HepG2 (cell line): Measurements from ENCODE around the gene CARMIL1. TPM values are rescaled to one million over a fixed set of nuclear protein-coding genes. Genes with fewer than 3 reads are reported as not detected.

Source experiments
- ARID5B ChIP-seq: IDR thresholded peaks from 2 replicates; pipeline ENCODE4 v1.4.0; 2020; ENCODE audit warnings: mild to moderate bottlenecking, missing genetic modification reagents
- BCL6 ChIP-seq: IDR thresholded peaks from 2 replicates; pipeline ENCODE4 v1.6.1; 2016; ENCODE audit warnings: missing genetic modification reagents, missing compliant biosample characterization
- FOXA3 ChIP-seq: IDR thresholded peaks from 2 replicates; pipeline ENCODE4 v1.6.1; 2016; ENCODE audit warnings: missing genetic modification reagents, missing compliant biosample characterization
- HNF1A ChIP-seq, 2 experiments: sonication (generic) in 1 of 2; formaldehyde crosslinking in 1 of 2; IDR thresholded peaks; 2 replicates each; pipeline versions ENCODE4 v1.4.0 to v1.6.1; 2016 to 2020; ENCODE audit warnings: borderline replicate concordance in 1 of 2, low read depth in 1 of 2, mild to moderate bottlenecking in 1 of 2, missing genetic modification reagents in 1 of 2
- MEF2D ChIP-seq: sonication (generic); formaldehyde crosslinking; IDR thresholded peaks from 2 replicates; pipeline ENCODE4 v1.5.1; 2020; ENCODE audit warnings: mild to moderate bottlenecking, missing genetic modification reagents
- MIXL1 ChIP-seq: IDR thresholded peaks from 2 replicates; pipeline ENCODE4 v1.6.1; 2016
- NFIC ChIP-seq: IDR thresholded peaks from 2 replicates; pipeline ENCODE4 v1.6.1; 2012; ENCODE audit warnings: mild to moderate bottlenecking, low read length, inconsistent platforms
- SNAI1 ChIP-seq: sonication (generic); formaldehyde crosslinking; IDR thresholded peaks from 2 replicates; pipeline ENCODE4 v1.5.0; 2020; ENCODE audit warnings: mild to moderate bottlenecking, missing genetic modification reagents, borderline replicate concordance
- SPEN ChIP-seq: sonication (generic); formaldehyde crosslinking; IDR thresholded peaks from 2 replicates; pipeline ENCODE4 v1.5.1; 2020; ENCODE audit warnings: low read depth, mild to moderate bottlenecking, missing genetic modification reagents
- SRSF1 ChIP-seq: fragments of 200-400 bp; formaldehyde crosslinking; optimal IDR thresholded peaks from 2 replicates; pipeline ENCODE3; 2017; ENCODE audit warnings: mild to moderate bottlenecking, low read depth, low read length, moderate library complexity
- TBL1XR1 ChIP-seq: fragments of 150-350 bp; IDR thresholded peaks from 2 replicates; pipeline ENCODE4 v1.6.1; 2014; ENCODE audit warnings: borderline replicate concordance, low read length; ENCODE audit not compliant: partially characterized antibody
- TBX3 ChIP-seq: fragments of 450-650 bp; IDR thresholded peaks from 2 replicates; pipeline ENCODE4 v1.6.1; 2017; ENCODE audit warnings: antibody characterized with exemption, mild to moderate bottlenecking, inconsistent platforms, borderline replicate concordance
- ZNF816 ChIP-seq: sonication (generic); formaldehyde crosslinking; IDR thresholded peaks from 2 replicates; pipeline ENCODE4 v1.8.0; 2022; ENCODE audit warnings: missing genetic modification reagents, mild to moderate bottlenecking, borderline replicate concordance
- polyA plus RNA-seq, 8 experiments: library from polyadenylated mRNA; depleted of rRNA in 3 of 8; stranded (reverse) in 7 of 8; unstranded in 1 of 8; fragments of >200 nt; fragmentation: Illumina TruSeq in 4 of 8; extraction: Trizol in 4 of 8; gene quantifications; 2 replicates each; pipeline versions ENCODE4 v1.2.1 to v1.2.3, GENCODE V29; 2011 to 2016; ENCODE audit warnings: low read depth in 4 of 8, missing spikeins in 1 of 8, mixed read lengths in 1 of 8; ENCODE audit not compliant: insufficient read depth in 1 of 8
- total RNA-seq, 5 experiments: library from RNA; depleted of rRNA; stranded (reverse); fragments of >200 nt; fragmentation: Illumina TruSeq; extraction: Trizol; gene quantifications; 2 replicates each; pipeline ENCODE4 v1.2.3, GENCODE V29; 2016; ENCODE audit warnings: low read depth in 1 of 5
- TF ChIP-seq, protein P1 (sequence below): sonication (generic); formaldehyde crosslinking; IDR thresholded peaks from 2 replicates; pipeline ENCODE4 v1.5.1; 2020; ENCODE audit warnings: mild to moderate bottlenecking, missing genetic modification reagents, borderline replicate concordance

CARMIL1 gene
- total and polyA plus RNA-seq, 2 of the 13 experiments (the other 11 are each of a cell fraction or from before 2014, with no cell fraction given) = 1.8 to 2.6 TPM

- TF ChIP-seq SRSF1 (no peak), ARID5B (CRISPR knock-in tag) (peak; percentile 85), SNAI1 (CRISPR knock-in tag) (no peak), BCL6 (CRISPR knock-in tag) (peak; percentile 73), TBX3 (peak; percentile 74), SPEN (CRISPR knock-in tag) (no peak), NFIC (peak; percentile 70; the same call in 1 of the 2 replicates), ZNF816 (0 out of 2 replicates have a peak, but pooled peaks have one; percentile 46), TBL1XR1 (no peak), HNF1A (IDR thresholded peaks at IDR 0.05; ENCODE audit: low read depth) (peak; percentile 57), HNF1A (CRISPR knock-in tag; IDR thresholded peaks at IDR 0.05; ENCODE audit: borderline replicate concordance) (no peak), FOXA3 (peak; percentile 94), MIXL1 (peak; percentile 33; the same call in 1 of the 2 replicates), MEF2D (CRISPR knock-in tag) (0 out of 2 replicates have a peak, but pooled peaks have one; percentile 42)
- TF ChIP-seq, protein P1, sequence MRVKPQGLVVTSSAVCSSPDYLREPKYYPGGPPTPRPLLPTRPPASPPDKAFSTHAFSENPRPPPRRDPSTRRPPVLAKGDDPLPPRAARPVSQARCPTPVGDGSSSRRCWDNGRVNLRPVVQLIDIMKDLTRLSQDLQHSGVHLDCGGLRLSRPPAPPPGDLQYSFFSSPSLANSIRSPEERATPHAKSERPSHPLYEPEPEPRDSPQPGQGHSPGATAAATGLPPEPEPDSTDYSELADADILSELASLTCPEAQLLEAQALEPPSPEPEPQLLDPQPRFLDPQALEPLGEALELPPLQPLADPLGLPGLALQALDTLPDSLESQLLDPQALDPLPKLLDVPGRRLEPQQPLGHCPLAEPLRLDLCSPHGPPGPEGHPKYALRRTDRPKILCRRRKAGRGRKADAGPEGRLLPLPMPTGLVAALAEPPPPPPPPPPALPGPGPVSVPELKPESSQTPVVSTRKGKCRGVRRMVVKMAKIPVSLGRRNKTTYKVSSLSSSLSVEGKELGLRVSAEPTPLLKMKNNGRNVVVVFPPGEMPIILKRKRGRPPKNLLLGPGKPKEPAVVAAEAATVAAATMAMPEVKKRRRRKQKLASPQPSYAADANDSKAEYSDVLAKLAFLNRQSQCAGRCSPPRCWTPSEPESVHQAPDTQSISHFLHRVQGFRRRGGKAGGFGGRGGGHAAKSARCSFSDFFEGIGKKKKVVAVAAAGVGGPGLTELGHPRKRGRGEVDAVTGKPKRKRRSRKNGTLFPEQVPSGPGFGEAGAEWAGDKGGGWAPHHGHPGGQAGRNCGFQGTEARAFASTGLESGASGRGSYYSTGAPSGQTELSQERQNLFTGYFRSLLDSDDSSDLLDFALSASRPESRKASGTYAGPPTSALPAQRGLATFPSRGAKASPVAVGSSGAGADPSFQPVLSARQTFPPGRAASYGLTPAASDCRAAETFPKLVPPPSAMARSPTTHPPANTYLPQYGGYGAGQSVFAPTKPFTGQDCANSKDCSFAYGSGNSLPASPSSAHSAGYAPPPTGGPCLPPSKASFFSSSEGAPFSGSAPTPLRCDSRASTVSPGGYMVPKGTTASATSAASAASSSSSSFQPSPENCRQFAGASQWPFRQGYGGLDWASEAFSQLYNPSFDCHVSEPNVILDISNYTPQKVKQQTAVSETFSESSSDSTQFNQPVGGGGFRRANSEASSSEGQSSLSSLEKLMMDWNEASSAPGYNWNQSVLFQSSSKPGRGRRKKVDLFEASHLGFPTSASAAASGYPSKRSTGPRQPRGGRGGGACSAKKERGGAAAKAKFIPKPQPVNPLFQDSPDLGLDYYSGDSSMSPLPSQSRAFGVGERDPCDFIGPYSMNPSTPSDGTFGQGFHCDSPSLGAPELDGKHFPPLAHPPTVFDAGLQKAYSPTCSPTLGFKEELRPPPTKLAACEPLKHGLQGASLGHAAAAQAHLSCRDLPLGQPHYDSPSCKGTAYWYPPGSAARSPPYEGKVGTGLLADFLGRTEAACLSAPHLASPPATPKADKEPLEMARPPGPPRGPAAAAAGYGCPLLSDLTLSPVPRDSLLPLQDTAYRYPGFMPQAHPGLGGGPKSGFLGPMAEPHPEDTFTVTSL (CRISPR knock-in tag) = peak; percentile 75; the same call in 1 of the 2 replicates
Observed at GRCh38 chr6:25596928-25597818, 318.0 kb downstream of the CARMIL1 start (continued).
